Astrocyte of the cerebellum (primary cell): Measurements from ENCODE around the gene CSAD.

Experiments
- DNase-seq: peaks from one replicate; pipeline ENCODE4 v3.0.0-alpha.2; 2011; ENCODE audit warnings: low read depth
- H3K4me3 ChIP-seq: 2 replicates; pipeline ENCODE4 v1.5.1; 2011; ENCODE audit warnings: mild to moderate bottlenecking, low read depth, low read length, moderate library complexity
- CTCF ChIP-seq: IDR thresholded peaks from 2 replicates; pipeline ENCODE4 v1.5.1; 2012; ENCODE audit warnings: low read length, low read depth, moderate library complexity, mild to moderate bottlenecking; ENCODE audit errors: missing control alignments
- in situ Hi-C: cut with HindIII; loops from 2 replicates; pipeline ENCODE4 v1.10.0; 2017; ENCODE audit warnings: low sequenced_read_pairs

CSAD gene

GRCh38 chr12:53133722-53134121, 47.0 kb downstream of the CSAD start:
- no peak overlapping the region for H3K4me3 ChIP-seq
- TF ChIP-seq CTCF = no peak
- in situ Hi-C loops = loop anchor here (5.0 to 10.0 kb wide), 2 partner anchors 56 to 131 kb away; partner anchors contain the start of genes ESPL1 and SPRYD3
- no peak for DNase-seq

GRCh38 chr12:53131844-53132243, 48.9 kb downstream of the CSAD start:
- in situ Hi-C loops = loop anchor here (5.0 to 10.0 kb wide), 2 partner anchors 55 to 133 kb away; partner anchors contain the start of genes ESPL1 and SPRYD3
- TF ChIP-seq CTCF = no peak
- no peak overlapping the region for H3K4me3 ChIP-seq
- no peak for DNase-seq

- TF ChIP-seq CTCF = no peak
- no peak overlapping the region for H3K4me3 ChIP-seq
- in situ Hi-C loops = no loop called here
- DNase-seq = no peak
Observed at GRCh38 chr12:53128780-53129569, 51.8 kb downstream of the CSAD start.

GRCh38 chr12:53127169-53127568, 53.6 kb downstream of the CSAD start:
- TF ChIP-seq CTCF = no peak
- in situ Hi-C loops = no loop called here
- DNase-seq = no peak
- no peak overlapping the region for H3K4me3 ChIP-seq

GRCh38 chr12:53124352-53124723, 56.4 kb downstream of the CSAD start:
- no peak for TF ChIP-seq CTCF
- DNase-seq = no peak
- no peak overlapping the region for H3K4me3 ChIP-seq
- in situ Hi-C loops = no loop called here

- DNase-seq = no peak
- in situ Hi-C loops = no loop called here
- no peak overlapping the region for H3K4me3 ChIP-seq
- no peak for TF ChIP-seq CTCF
Observed at GRCh38 chr12:53123578-53124351, 57.0 kb downstream of the CSAD start.
